LNCaP clone FGC (cell line): ENCODE data around the gene PGLYRP1.

ENCODE experiments used
- DNase-seq: peaks from one replicate; pipeline ENCODE4 v3.0.0-alpha.2; 2011; ENCODE audit warnings: low read depth
- H3K4me3 ChIP-seq: 2 replicates; pipeline ENCODE4 v1.5.1; 2011; ENCODE audit warnings: mild to moderate bottlenecking, low read depth, low read length, control low read depth
- TF ChIP-seq, protein P1 (sequence below): IDR thresholded peaks from 2 replicates; pipeline ENCODE4 v1.5.1; 2012; ENCODE audit warnings: mild to moderate bottlenecking; ENCODE audit not compliant: control insufficient read depth, insufficient read depth; ENCODE audit errors: extremely low read depth

PGLYRP1 gene

DNA sequence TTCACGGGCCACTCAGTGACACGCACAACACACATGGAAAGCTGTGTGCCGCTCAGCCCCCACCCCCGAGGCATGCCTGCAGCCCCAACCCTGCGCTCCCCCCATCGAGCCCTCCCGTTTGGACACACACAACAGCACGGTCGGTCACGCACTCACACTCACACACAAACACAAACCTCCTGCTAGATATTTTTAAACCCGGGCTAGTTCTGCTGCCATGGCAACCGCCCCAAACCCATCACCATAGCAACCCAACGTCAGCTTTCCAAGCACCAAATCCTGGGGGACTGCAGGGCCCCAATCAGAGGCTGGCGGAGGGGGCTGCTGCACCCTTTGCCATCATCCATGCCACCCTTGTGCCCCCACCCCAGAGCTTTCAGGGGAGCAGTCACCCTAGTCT is 46.7 kb downstream of the PGLYRP1 start:
- TF ChIP-seq, protein P1, sequence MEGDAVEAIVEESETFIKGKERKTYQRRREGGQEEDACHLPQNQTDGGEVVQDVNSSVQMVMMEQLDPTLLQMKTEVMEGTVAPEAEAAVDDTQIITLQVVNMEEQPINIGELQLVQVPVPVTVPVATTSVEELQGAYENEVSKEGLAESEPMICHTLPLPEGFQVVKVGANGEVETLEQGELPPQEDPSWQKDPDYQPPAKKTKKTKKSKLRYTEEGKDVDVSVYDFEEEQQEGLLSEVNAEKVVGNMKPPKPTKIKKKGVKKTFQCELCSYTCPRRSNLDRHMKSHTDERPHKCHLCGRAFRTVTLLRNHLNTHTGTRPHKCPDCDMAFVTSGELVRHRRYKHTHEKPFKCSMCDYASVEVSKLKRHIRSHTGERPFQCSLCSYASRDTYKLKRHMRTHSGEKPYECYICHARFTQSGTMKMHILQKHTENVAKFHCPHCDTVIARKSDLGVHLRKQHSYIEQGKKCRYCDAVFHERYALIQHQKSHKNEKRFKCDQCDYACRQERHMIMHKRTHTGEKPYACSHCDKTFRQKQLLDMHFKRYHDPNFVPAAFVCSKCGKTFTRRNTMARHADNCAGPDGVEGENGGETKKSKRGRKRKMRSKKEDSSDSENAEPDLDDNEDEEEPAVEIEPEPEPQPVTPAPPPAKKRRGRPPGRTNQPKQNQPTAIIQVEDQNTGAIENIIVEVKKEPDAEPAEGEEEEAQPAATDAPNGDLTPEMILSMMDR = no peak
- DNase-seq = no peak
- no peak overlapping the region for H3K4me3 ChIP-seq

DNA sequence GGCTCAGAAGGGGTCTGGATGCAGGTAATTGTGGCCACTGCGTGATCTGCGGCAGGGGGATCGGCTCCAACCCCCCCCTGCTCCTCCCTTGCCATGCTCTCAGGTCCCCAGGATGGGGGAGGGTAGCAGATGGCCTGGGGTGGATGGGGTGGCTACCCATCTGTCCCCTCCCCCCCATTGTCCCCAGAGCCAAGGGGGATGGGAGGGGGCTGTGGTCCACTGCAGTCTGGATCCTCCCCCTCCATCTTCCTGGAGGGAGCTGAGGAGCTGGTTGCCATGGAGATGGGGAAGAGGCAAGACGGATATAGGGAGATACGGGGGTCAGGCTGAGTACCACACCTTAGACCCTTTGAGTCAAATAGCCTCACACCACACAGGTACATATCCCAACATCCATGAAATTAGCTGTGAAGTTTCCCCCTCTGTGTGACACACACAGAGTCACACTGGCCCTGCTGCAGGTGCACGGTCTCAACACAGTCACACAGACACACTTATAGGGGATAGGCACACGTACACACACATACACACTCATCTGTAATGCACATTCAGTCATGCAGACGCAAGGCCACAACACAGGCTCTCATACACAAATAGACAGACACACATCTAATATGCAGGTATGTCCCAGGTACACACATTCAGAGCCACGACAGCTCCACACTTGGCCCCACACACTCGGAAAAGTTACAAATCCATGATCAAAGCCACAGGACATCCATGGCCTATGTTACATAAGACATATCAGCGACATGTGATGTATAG is 47.4 kb downstream of the PGLYRP1 start:
- no peak for DNase-seq
- TF ChIP-seq, protein P1 = no peak

DNA sequence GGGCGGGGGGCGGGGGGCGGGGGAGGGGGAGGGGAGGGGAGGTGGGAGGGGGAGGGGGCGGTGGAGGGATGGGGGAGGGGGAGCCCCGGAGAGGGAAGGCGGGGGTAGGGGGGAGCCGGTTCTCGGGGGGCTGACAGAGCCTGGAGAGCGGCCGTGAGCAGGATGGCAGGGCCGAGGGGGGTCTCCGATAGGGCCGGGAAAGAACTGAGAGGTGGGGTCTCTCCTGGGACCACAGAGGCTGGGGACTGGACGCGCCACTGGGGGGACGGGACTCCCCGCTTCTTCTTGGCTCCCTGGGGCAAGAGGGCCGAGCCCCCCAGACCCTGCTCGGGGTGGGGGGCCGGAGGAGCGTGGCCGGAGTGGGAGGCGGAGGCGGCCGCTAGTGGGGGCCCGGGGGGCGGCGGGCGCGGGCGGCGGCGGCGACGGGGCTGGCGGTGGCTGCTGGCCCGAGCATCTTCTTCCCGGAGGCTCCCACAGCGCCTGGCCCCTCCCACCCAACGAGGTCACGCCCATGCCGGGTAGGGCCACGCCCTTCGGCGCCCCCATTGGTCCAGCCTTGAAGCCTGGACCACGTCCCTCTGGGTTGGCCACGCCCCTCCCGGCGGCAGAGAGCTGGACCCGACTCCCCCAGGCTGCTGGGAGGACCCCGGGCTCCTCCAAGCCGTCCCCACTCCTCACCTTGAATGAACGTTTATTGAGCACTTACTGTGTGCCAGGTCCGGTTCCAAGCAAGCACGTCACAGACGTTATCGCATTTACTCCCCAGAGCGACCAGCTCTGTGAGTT is 49.1 kb downstream of the PGLYRP1 start, which contains the start of gene NOVA2:
Gene NOVA2, minus strand, starts transcription at position 313 of the 786 bp plus-strand sequence. CDS start 514 bp downstream, outside the sequence.
- no peak for DNase-seq
- TF ChIP-seq, protein P1 = no peak
- H3K4me3 ChIP-seq = no peak within 1 kb of the TSS

More for the DNA sequence above, 47.4 kb downstream of the PGLYRP1 start:
- H3K4me3 ChIP-seq = no peak overlapping the region

DNA sequence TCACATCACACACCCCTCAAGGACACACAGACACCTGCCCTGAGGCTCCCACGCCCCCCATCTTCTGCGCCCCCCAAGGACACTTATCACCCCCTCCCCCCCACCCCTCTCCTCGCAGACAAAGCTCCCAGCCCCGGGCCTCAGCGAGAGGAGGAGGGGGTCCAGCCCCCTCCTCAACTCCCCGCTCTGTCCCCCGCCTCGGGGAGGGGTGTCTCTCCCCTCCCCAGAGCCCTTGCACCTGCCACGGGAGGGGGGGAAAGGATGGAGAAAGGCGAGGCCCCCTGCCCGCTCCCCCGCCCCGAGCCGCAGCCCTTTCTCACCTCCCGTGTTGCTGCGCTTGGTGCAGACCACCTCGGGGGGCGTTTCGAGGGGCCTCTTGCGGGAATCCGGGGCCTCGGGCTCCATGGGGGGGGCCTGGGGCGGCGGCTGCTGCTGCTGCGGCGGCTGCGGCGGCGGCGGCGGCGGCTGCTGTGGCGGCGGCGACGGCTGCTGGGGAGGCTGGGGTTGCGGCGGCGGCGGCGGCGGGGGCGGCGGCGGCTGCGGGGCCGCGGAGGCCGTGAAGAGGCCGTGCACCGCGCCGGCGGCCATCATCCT is 49.8 kb downstream of the PGLYRP1 start:
- DNase-seq = no peak
- TF ChIP-seq, protein P1 = no peak
- H3K4me3 ChIP-seq = no peak overlapping the region

DNA sequence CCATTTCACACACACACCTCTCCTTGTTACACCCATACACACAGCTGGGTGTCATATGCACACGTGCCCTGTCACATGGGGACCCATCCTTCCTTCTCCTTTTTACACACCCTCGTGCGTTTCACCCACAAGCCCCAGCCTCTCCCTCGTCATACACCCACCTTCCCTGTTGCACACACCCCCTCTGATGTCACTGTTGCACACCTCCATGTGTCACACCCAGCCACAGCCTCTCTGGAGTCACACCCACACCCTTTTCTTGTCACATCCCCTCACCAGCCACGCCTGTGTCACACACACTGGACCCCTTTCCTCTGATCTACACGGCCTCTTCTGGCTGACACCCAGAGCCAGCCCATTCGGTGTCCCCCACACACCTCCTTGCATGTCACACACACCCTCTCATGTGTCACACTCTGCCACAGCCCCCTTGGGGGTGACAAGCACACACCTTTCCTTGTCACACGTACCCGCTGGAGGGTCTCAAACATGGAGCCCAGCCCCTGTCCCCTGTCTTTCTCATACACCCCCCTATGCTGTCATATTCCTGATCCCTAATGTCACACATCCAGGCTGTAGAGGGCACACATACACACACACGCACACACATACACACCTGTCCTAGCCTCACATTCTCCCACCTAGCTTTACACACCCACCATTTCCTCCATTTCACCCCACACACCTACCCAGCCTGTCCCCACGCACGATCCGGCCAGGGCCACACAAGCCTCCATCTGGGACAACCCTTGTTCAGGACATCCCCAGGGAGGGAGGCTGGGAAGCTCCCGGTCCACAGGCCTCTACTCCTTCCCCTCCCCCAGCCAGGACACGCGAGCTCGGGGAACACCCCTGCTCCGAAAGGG is 50.5 kb downstream of the PGLYRP1 start:
- TF ChIP-seq, protein P1 = no peak
- no peak overlapping the region for H3K4me3 ChIP-seq
- DNase-seq = no peak

DNA sequence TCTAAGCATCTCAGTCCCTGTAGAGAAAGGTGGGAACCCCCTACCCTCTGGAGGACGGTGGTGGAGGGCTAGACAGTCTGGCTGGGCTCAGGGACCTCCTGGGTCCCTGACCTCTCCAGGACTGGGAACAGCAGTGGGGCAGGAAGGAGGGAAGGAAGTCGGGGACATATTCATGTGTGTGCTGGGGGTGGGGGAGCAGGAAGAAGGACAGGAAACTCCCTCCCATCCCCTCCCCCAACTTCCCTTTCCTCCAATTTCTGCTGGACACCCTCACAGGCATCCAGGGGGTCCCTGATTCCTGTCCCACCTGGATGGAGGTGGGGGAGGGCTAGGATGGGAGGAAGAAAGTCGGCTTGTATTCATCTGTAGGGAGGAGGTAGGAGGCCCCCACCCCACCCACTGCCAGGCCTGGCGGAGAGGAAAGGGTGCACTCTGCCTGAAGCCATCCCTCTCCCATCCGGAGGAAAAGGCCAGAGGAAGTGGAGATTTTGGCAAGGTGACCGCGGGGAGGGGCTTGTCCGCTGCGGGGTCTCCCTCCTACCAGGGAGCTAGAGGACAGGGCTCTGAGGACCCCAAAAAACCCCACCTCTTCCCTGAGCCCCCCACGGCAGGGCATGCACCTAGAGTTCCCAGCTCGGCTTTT is 51.5 kb downstream of the PGLYRP1 start:
- TF ChIP-seq, protein P1 = no peak
- no peak for DNase-seq
- no peak overlapping the region for H3K4me3 ChIP-seq
